K562 (cell line): ENCODE results near the gene SPTBN4. TPM values are rescaled to one million over a fixed set of nuclear protein-coding genes. Genes with fewer than 3 reads are reported as not detected.

Source experiments
- AFF4 ChIP-seq: sonication (generic); formaldehyde crosslinking; IDR thresholded peaks from 2 replicates; pipeline ENCODE4 v1.8.0; 2023; ENCODE audit warnings: mild to moderate bottlenecking, missing genetic modification reagents
- E2F8 ChIP-seq: fragments of 450-650 bp; IDR thresholded peaks from 2 replicates; pipeline ENCODE4 v1.7.1; 2018; ENCODE audit warnings: mild to moderate bottlenecking, low read depth; ENCODE audit not compliant: partially characterized antibody
- FOXP1 ChIP-seq: sonication (generic); formaldehyde crosslinking; IDR thresholded peaks from 2 replicates; pipeline ENCODE4 v1.8.0; 2022; ENCODE audit warnings: mild to moderate bottlenecking, missing genetic modification reagents
- HIVEP1 ChIP-seq: fragments of 250-450 bp; sonication (Bioruptor Pico); IDR thresholded peaks from 2 replicates; pipeline ENCODE4 v1.4.0; 2020; ENCODE audit warnings: mild to moderate bottlenecking
- HNRNPK ChIP-seq: fragments of 200-400 bp; formaldehyde crosslinking; IDR thresholded peaks from one replicate; pipeline ENCODE4 v1.6.1; 2018; ENCODE audit warnings: mild to moderate bottlenecking, low read depth, low read length; ENCODE audit not compliant: poor library complexity, severe bottlenecking
- HOMEZ ChIP-seq: fragments of 250-450 bp; sonication (Bioruptor Pico); IDR thresholded peaks from 2 replicates; pipeline ENCODE4 v1.4.0; 2020; ENCODE audit warnings: mild to moderate bottlenecking, moderate library complexity
- MAFF ChIP-seq: IDR thresholded peaks from 2 replicates; pipeline ENCODE4 v1.6.1; 2012; ENCODE audit warnings: low read length, improper control_type of control experiment
- NCOR1 ChIP-seq: fragments of 450-650 bp; IDR thresholded peaks from 2 replicates; pipeline ENCODE4 v1.6.1; 2016; ENCODE audit warnings: mild to moderate bottlenecking, moderate library complexity
- NEUROD1 ChIP-seq: fragments of 150-350 bp; IDR thresholded peaks from 2 replicates; pipeline ENCODE4 v1.6.1; 2014; ENCODE audit warnings: borderline replicate concordance, low read length, low read depth; ENCODE audit not compliant: partially characterized antibody
- NFATC3 ChIP-seq: fragments of 450-650 bp; IDR thresholded peaks from 2 replicates; pipeline ENCODE4 v1.6.1; 2017; ENCODE audit warnings: mild to moderate bottlenecking
- NR2F6 ChIP-seq: fragments of 450-650 bp; formaldehyde crosslinking; IDR thresholded peaks from 2 replicates; pipeline ENCODE4 v1.4.0; 2020; ENCODE audit warnings: mild to moderate bottlenecking
- NUFIP1 ChIP-seq: fragments of 450-650 bp; IDR thresholded peaks from 2 replicates; pipeline ENCODE4 v1.6.1; 2018; ENCODE audit not compliant: partially characterized antibody
- OTX1 ChIP-seq: fragments of 450-650 bp; formaldehyde crosslinking; IDR thresholded peaks from 2 replicates; pipeline ENCODE4 v1.4.0; 2022; ENCODE audit warnings: mild to moderate bottlenecking
- PHF21A ChIP-seq: fragments of 450-650 bp; IDR thresholded peaks from 2 replicates; pipeline ENCODE4 v1.6.1; 2017; ENCODE audit warnings: low read depth, borderline replicate concordance
- ZNF175 ChIP-seq: fragments of 200-800 bp; sonication (Bioruptor generic); IDR thresholded peaks from 2 replicates; pipeline ENCODE4 v1.6.1; 2016; ENCODE audit warnings: low read depth, mild to moderate bottlenecking, missing genetic modification characterization, missing compliant biosample characterization
- ZNF408 ChIP-seq: fragments of 250-450 bp; sonication (Bioruptor Pico); IDR thresholded peaks from 2 replicates; pipeline ENCODE4 v1.4.0; 2020; ENCODE audit warnings: low read depth, mild to moderate bottlenecking, moderate library complexity
- ZNF655 ChIP-seq: fragments of 250-450 bp; sonication (Bioruptor Pico); IDR thresholded peaks from 2 replicates; pipeline ENCODE4 v1.5.0; 2021
- ZNF75A ChIP-seq: fragments of 450-650 bp; formaldehyde crosslinking; IDR thresholded peaks from 2 replicates; pipeline ENCODE4 v1.4.0; 2020; ENCODE audit warnings: mild to moderate bottlenecking
- ZNF778 ChIP-seq: fragments of 450-650 bp; formaldehyde crosslinking; IDR thresholded peaks from 2 replicates; pipeline ENCODE4 v1.4.0; 2020; ENCODE audit warnings: mild to moderate bottlenecking, moderate library complexity
- polyA plus RNA-seq, 8 experiments: library from polyadenylated mRNA; depleted of rRNA in 4 of 8; stranded (reverse) in 5 of 8; unstranded in 3 of 8; fragments of >200 nt; fragmentation: Nextera tagmentation in 2 of 8; fragmentation: Illumina TruSeq in 1 of 8; extraction: Ambion mirVana in 2 of 8; extraction: Trizol in 1 of 8; gene quantifications; 2 replicates each; pipeline versions ENCODE4 v1.2.1 to v1.2.3, GENCODE V29; 2011 to 2014; ENCODE audit warnings: inconsistent platforms in 1 of 8, missing spikeins in 1 of 8
- total RNA-seq, 7 experiments: library from RNA; depleted of rRNA in 6 of 7; stranded (reverse); fragments of >200 nt in 6 of 7; fragmentation: Illumina TruSeq in 2 of 7; extraction: Trizol in 2 of 7; gene quantifications; 2 replicates each; pipeline versions ENCODE4 v1.2.1 to v1.2.3, GENCODE V29; 2011 to 2021; ENCODE audit warnings: low replicate concordance in 1 of 7

SPTBN4 gene
- total and polyA plus RNA-seq, 9 of the 15 experiments (the other 6 are each of a cell fraction or from before 2014, with no cell fraction given), result 0.01 to 1.5 (median 0.86) TPM

GRCh38 chr19:40443131-40443999 is 23.4 kb upstream of the SPTBN4 start (continued):
- TF ChIP-seq ZNF75A (CRISPR knock-in tag), result no peak
- TF ChIP-seq ZNF778, result no peak
- no peak for TF ChIP-seq E2F8
- peak; percentile 36 for TF ChIP-seq HNRNPK
- TF ChIP-seq NEUROD1, result peak; percentile 72
- 0 out of 2 replicates have a peak, but pooled peaks have one; percentile 6 for TF ChIP-seq OTX1 (CRISPR knock-in tag)
- TF ChIP-seq NUFIP1, result no peak
- no peak for TF ChIP-seq HIVEP1
- no peak for TF ChIP-seq ZNF175 (CRISPR knock-in tag)
- TF ChIP-seq ZNF408 (CRISPR knock-in tag), result no peak
- TF ChIP-seq NR2F6 (CRISPR knock-in tag), result no peak
- TF ChIP-seq MAFF, result no peak
- no peak for TF ChIP-seq PHF21A
- TF ChIP-seq HOMEZ, result no peak
- no peak for TF ChIP-seq ZNF655
- TF ChIP-seq NCOR1, result peak; percentile 61; the same call in 1 of the 2 replicates
- peak; percentile 76; the same call in 1 of the 2 replicates for TF ChIP-seq NFATC3
- no peak; the same call in 1 of the 2 replicates for TF ChIP-seq AFF4 (CRISPR knock-in tag)
- no peak for TF ChIP-seq FOXP1 (CRISPR knock-in tag)
